Large intestine (tissue), 3 donors: ENCODE measurements around the gene RUFY1. TPM values are rescaled to one million over a fixed set of nuclear protein-coding genes. Genes with fewer than 3 reads are reported as not detected.

Experiments used
- DNase-seq, 2 donors: peaks; one replicate each; pipeline versions ENCODE4 v3.0.0 to v3.0.0-alpha.2; 2013
- H3K27ac ChIP-seq: one replicate; pipeline ENCODE4 v1.5.1; 2013; ENCODE audit warnings: low read length
- H3K27me3 ChIP-seq: 2 replicates; pipeline ENCODE4 v1.6.1; 2013; ENCODE audit warnings: low read length; ENCODE audit not compliant: control insufficient read depth, insufficient read depth
- H3K36me3 ChIP-seq: 2 replicates; pipeline ENCODE4 v1.6.1; 2013; ENCODE audit warnings: low read length; ENCODE audit not compliant: control insufficient read depth, insufficient read depth
- H3K4me1 ChIP-seq: one replicate; pipeline ENCODE4 v1.6.1; 2013; ENCODE audit warnings: low read length; ENCODE audit not compliant: control insufficient read depth, insufficient read depth
- H3K4me3 ChIP-seq: one replicate; pipeline ENCODE4 v1.5.1; 2013; ENCODE audit warnings: low read length
- H3K9me3 ChIP-seq: one replicate; pipeline ENCODE4 v1.6.1; 2013; ENCODE audit warnings: mild to moderate bottlenecking, low read depth, low read length, moderate library complexity; ENCODE audit not compliant: control insufficient read depth
- WGBS: methylation state at CpG from one replicate; pipeline ENCODE4 v1.1.5; 2013; ENCODE audit warnings: low lambda C conversion rate; ENCODE audit not compliant: insufficient coverage; 5-methylcytosine and 5-hydroxymethylcytosine counted together
- polyA plus RNA-seq: library from polyadenylated mRNA; unstranded; fragments of 120-200 nt; gene quantifications from one replicate; pipeline ENCODE4 v1.2.1, GENCODE V29; 2013

RUFY1 gene
- polyA plus RNA-seq, 1 donor = 43.3 TPM

DNA sequence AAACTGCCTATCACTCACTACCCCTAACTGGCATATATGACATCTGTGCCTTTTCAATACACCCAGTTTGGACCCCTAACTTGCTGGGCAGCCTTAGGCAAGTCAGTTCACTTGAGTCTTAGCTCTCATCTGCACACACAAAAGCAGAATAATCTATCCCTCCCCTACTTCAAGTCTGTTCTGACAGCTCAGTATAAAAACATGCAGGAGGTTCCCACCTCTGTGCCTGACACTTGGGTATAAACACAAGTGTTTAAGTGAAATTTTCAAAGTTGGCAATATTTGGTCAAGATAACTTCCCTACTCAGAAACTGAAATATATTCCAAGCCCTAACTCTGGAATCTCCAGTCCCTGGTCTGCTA, 60.5 kb downstream of the RUFY1 start:
- no peak overlapping the region for H3K4me3 ChIP-seq
- no peak overlapping the region for H3K27ac ChIP-seq
- H3K27me3 ChIP-seq = no peaks in the 10 kb centered on the region
- no peaks in the 10 kb centered on the region for H3K4me1 ChIP-seq
- peaks cover 93% of the 10 kb centered on the region for H3K36me3 ChIP-seq
- DNase-seq = no peak
- no peaks in the 10 kb centered on the region for H3K9me3 ChIP-seq

- no peak for DNase-seq
- Histone ChIP-seq H3K9me3 (no peaks in the 10 kb centered on the region), H3K27ac (no peak overlapping the region), H3K27me3 (no peaks in the 10 kb centered on the region), H3K4me3 (no peak overlapping the region), H3K36me3 (peaks cover 93% of the 10 kb centered on the region), H3K4me1 (no peaks in the 10 kb centered on the region)
- WGBS = 90% methylated on average over 6 of the region's 21 CpGs
Measured at GRCh38 chr5:179612577-179613459, 62.5 kb downstream of the RUFY1 start.

GRCh38 chr5:179613460-179614071, 63.2 kb downstream of the RUFY1 start:
- Histone ChIP-seq H3K4me1 (no peaks in the 10 kb centered on the region), H3K9me3 (no peaks in the 10 kb centered on the region), H3K27me3 (no peaks in the 10 kb centered on the region), H3K36me3 (peaks cover 93% of the 10 kb centered on the region), H3K4me3 (no peak overlapping the region), H3K27ac (no peak overlapping the region)
- WGBS = no CpG with 5 or more reads among the region's 8 CpGs
- no peak for DNase-seq

DNA sequence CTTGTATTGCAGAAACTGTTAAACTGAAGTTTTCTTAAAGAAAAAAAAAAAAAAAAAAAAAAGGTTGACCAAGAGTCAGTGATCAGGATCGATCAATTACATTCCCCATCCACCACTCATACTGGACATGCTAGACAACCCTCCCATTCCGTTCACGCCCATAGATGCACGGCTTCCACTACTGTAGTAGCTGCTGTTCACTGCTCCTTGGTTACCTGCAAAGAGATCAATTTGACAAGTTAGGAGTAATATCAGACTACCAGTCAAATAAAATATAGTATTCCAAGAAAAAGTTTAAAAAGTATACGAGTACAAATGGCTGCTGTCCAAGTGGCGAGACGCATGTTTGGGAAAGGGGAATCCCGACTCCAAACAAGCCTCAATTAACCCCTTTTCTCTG, 64.4 kb downstream of the RUFY1 start:
- no peak for DNase-seq
- H3K4me1 ChIP-seq = peaks cover 3% of the 10 kb centered on the region
- WGBS = 55% methylated on average over 2 of the region's 8 CpGs
- no peak overlapping the region for H3K4me3 ChIP-seq
- no peak overlapping the region for H3K27ac ChIP-seq
- H3K9me3 ChIP-seq = no peaks in the 10 kb centered on the region
- peaks cover 90% of the 10 kb centered on the region for H3K36me3 ChIP-seq
- H3K27me3 ChIP-seq = no peaks in the 10 kb centered on the region

DNA sequence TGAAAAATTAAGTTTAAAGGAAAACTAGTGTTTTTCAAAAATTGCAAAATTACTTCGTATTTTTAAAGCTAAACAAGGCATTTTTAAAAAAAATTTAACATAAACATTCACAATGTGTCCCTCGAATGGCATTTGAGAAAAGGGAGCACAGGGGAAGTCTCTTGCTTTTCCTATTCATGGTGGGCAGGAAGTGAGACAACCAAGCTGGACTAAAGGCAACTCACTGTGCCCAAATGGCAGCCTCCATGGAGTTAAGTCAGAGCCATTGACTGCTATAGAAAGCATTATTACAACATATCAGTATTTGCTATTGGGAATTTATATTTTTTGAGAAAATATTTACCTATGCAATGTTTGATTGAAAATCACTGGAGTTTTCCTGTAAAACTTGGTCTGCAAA, 64.8 kb downstream of the RUFY1 start:
- Histone ChIP-seq H3K27me3 (no peaks in the 10 kb centered on the region), H3K36me3 (peaks cover 87% of the 10 kb centered on the region), H3K9me3 (no peaks in the 10 kb centered on the region), H3K27ac (no peak overlapping the region), H3K4me1 (peaks cover 3% of the 10 kb centered on the region), H3K4me3 (no peak overlapping the region)
- no peak for DNase-seq
- WGBS = 88% methylated on average over 1 of the region's 2 CpGs

- no peak overlapping the region for H3K27ac ChIP-seq
- peaks cover 6% of the 10 kb centered on the region for H3K4me1 ChIP-seq
- H3K27me3 ChIP-seq = no peaks in the 10 kb centered on the region
- WGBS = 100% methylated on average over 1 of the region's 9 CpGs
- DNase-seq = no peak
- H3K4me3 ChIP-seq = no peak overlapping the region
- peaks cover 87% of the 10 kb centered on the region for H3K36me3 ChIP-seq
- no peaks in the 10 kb centered on the region for H3K9me3 ChIP-seq
Measured at GRCh38 chr5:179616002-179616594, 65.7 kb downstream of the RUFY1 start.

- peaks cover 6% of the 10 kb centered on the region for H3K4me1 ChIP-seq
- WGBS = 100% methylated on average over 2 of the region's 7 CpGs
- DNase-seq = no peak
- H3K4me3 ChIP-seq = no peak overlapping the region
- H3K9me3 ChIP-seq = no peaks in the 10 kb centered on the region
- H3K27me3 ChIP-seq = no peaks in the 10 kb centered on the region
- peaks cover 83% of the 10 kb centered on the region for H3K36me3 ChIP-seq
- H3K27ac ChIP-seq = no peak overlapping the region
Measured at GRCh38 chr5:179617930-179618329, 67.6 kb downstream of the RUFY1 start.

DNA sequence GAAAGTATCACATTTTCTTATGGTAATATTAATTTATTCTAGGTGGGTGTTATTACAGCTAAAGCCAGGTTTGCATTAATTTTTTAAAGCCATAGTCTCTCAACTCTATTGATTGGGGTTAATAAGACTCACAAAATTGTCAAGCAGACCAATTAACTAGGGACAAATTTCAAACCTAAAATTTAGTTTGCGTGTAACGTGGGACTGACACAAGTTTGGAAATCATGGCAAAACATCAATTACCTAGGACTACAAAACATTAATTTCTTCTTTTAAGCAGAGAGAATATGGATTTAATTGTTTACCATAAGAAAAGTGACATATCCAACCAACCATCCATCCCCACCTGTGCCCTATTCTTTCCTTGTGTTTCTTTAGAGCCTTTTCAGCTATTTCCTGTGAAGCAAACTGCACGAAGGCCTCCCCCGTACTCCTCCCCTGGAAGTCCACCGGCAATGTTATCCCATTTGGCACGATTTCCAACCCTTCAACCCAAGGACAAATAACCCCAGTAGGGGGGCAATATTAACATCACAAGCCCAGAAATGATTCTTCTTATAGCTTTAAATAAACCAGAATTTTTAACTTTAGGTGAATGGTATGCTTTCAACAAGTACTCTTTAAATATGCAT, 68.7 kb downstream of the RUFY1 start:
- peaks cover 72% of the 10 kb centered on the region for H3K36me3 ChIP-seq
- peak overlapping the region; percentile 20 for H3K4me3 ChIP-seq
- WGBS = no CpG with 5 or more reads among the region's 6 CpGs
- H3K27me3 ChIP-seq = no peaks in the 10 kb centered on the region
- no peak for DNase-seq
- H3K9me3 ChIP-seq = no peaks in the 10 kb centered on the region
- peaks cover 6% of the 10 kb centered on the region for H3K4me1 ChIP-seq
- H3K27ac ChIP-seq = no peak overlapping the region

- Histone ChIP-seq H3K9me3 (no peaks in the 10 kb centered on the region), H3K36me3 (peaks cover 65% of the 10 kb centered on the region), H3K4me1 (peaks cover 12% of the 10 kb centered on the region), H3K4me3 (peak overlapping the region; percentile 20), H3K27me3 (no peaks in the 10 kb centered on the region), H3K27ac (no peak overlapping the region)
- WGBS = 0% methylated on average over 2 of the region's 4 CpGs
- no peak for DNase-seq
Measured at GRCh38 chr5:179619776-179620175, 69.4 kb downstream of the RUFY1 start.

GRCh38 chr5:179620293-179620692, 69.9 kb downstream of the RUFY1 start:
- H3K27ac ChIP-seq = no peak overlapping the region
- H3K27me3 ChIP-seq = no peaks in the 10 kb centered on the region
- peak overlapping the region; percentile 20 for H3K4me3 ChIP-seq
- H3K9me3 ChIP-seq = no peaks in the 10 kb centered on the region
- WGBS = no CpG with 5 or more reads among the region's 3 CpGs
- DNase-seq = peak in 1 of 2 donors; percentile 20
- peaks cover 60% of the 10 kb centered on the region for H3K36me3 ChIP-seq
- peaks cover 14% of the 10 kb centered on the region for H3K4me1 ChIP-seq
